ENCODE results near the gene DOCK6. TPM values are rescaled to one million over a fixed set of nuclear protein-coding genes. Genes with fewer than 3 reads are reported as not detected.
"Not testable (repeated sequence)": the region's sequence is repeated elsewhere in the genome, so short reads cannot be mapped to it uniquely, and the experiment has no call there.

Gene DOCK6
- total and polyA plus RNA-seq, 2 experiments from 2014 or later = 17.4 to 36.8 TPM

- Histone ChIP-seq H3K4me1 (ENCODE audit: insufficient read depth) (no peaks in the 10 kb centered on the region), H2AFZ (no peak overlapping the region), H3K27me3 (no peaks in the 10 kb centered on the region), H3K36me3 (replicated peaks; ENCODE audit: insufficient read depth, low read depth) (no peaks in the 10 kb centered on the region), H3K9me3 (ENCODE audit: low read depth) (no peaks in the 10 kb centered on the region), H3K4me3 (no peak overlapping the region), H3K79me2 (peaks cover 12% of the 10 kb centered on the region), H4K20me1 (ENCODE audit: insufficient read depth, poor library complexity, severe bottlenecking) (no peaks in the 10 kb centered on the region), H3K27ac (no peak overlapping the region), H3K9me2 (replicated peaks; ENCODE audit: insufficient read depth) (no peaks in the 10 kb centered on the region), H3K4me2 (no peak overlapping the region)
- WGBS (ENCODE audit: low lambda C conversion rate, missing lambda C conversion rate) = 89% methylated on average over 11 of the region's 11 CpGs
- DNase-seq (ENCODE audit: low spot score) = no peak
- TF ChIP-seq, protein P1, sequence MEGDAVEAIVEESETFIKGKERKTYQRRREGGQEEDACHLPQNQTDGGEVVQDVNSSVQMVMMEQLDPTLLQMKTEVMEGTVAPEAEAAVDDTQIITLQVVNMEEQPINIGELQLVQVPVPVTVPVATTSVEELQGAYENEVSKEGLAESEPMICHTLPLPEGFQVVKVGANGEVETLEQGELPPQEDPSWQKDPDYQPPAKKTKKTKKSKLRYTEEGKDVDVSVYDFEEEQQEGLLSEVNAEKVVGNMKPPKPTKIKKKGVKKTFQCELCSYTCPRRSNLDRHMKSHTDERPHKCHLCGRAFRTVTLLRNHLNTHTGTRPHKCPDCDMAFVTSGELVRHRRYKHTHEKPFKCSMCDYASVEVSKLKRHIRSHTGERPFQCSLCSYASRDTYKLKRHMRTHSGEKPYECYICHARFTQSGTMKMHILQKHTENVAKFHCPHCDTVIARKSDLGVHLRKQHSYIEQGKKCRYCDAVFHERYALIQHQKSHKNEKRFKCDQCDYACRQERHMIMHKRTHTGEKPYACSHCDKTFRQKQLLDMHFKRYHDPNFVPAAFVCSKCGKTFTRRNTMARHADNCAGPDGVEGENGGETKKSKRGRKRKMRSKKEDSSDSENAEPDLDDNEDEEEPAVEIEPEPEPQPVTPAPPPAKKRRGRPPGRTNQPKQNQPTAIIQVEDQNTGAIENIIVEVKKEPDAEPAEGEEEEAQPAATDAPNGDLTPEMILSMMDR (IDR thresholded peaks at IDR 0.05; ENCODE audit: poor library complexity) = no peak
- TF ChIP-seq EZH2 (IDR thresholded peaks at IDR 0.05; ENCODE audit: borderline replicate concordance) (no peak), EZH2phosphoT487 (IDR thresholded peaks at IDR 0.05; ENCODE audit: low read depth, severe bottlenecking, unreplicated experiment) (no peak)
These were observed 82.5 kb downstream of the DOCK6 start for GRCh38 chr19:11179716-11180297.

DNA sequence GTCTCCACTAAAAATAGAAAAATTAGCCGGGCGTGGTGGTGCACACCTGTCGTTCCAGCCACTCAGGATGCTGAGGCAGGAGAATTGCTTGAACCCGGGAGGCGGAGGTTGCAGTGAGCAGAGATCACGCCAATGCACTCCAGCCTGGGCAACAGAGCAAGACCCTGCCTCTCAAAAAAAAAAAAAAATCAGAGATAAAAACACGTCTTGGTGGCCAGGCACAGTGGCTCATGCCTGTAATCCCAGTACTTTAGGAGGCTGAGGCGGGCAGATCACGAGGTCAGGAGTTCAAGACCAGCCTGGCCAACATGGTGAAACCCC, 83.2 kb downstream of the DOCK6 start:
- H3K9me2 ChIP-seq (replicated peaks; ENCODE audit: insufficient read depth); H3K4me2 ChIP-seq; H3K4me1 ChIP-seq (ENCODE audit: insufficient read depth); H3K27me3 ChIP-seq; H3K9me3 ChIP-seq (ENCODE audit: low read depth); H2AFZ ChIP-seq; H4K20me1 ChIP-seq (ENCODE audit: insufficient read depth, poor library complexity, severe bottlenecking); DNase-seq (ENCODE audit: low spot score); H3K36me3 ChIP-seq (replicated peaks; ENCODE audit: insufficient read depth, low read depth); H3K4me3 ChIP-seq; H3K27ac ChIP-seq: not testable (repeated sequence)
- WGBS (ENCODE audit: low lambda C conversion rate, missing lambda C conversion rate) = 97% methylated on average over 9 of the region's 9 CpGs
- peaks cover 12% of the 10 kb centered on the region for H3K79me2 ChIP-seq

DNA sequence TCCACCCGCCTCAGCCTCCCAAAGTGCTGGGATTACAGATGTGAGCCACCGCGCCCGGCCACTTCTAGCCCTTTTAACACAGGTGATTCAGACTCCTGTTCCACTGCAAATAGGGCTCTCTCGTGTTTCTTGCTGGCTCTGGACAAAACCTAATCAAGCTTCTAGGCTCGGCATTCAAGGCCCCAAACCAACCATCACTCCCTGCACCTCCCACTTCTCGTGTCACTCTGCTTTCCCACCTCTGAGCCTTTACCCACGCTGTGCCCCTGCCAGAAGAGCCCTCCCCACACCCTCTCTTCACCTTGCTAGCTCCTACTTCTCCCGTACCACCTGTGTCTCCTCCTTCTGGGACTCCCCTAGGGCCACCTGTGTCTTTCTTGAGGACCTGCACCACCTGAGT, 84.7 kb downstream of the DOCK6 start:
- no peak overlapping the region for H3K27ac ChIP-seq
- no peaks in the 10 kb centered on the region for H3K27me3 ChIP-seq
- H3K4me1 ChIP-seq (ENCODE audit: insufficient read depth) = no peaks in the 10 kb centered on the region
- TF ChIP-seq EZH2 (IDR thresholded peaks at IDR 0.05; ENCODE audit: borderline replicate concordance) (no peak), EZH2phosphoT487 (IDR thresholded peaks at IDR 0.05; ENCODE audit: low read depth, severe bottlenecking, unreplicated experiment) (no peak)
- 97% methylated on average over 9 of the region's 9 CpGs for WGBS (ENCODE audit: low lambda C conversion rate, missing lambda C conversion rate)
- H2AFZ ChIP-seq = no peak overlapping the region
- no peaks in the 10 kb centered on the region for H4K20me1 ChIP-seq (ENCODE audit: insufficient read depth, poor library complexity, severe bottlenecking)
- DNase-seq (ENCODE audit: low spot score) = no peak
- H3K4me2 ChIP-seq = no peak overlapping the region
- H3K36me3 ChIP-seq (replicated peaks; ENCODE audit: insufficient read depth, low read depth) = no peaks in the 10 kb centered on the region
- no peak overlapping the region for H3K4me3 ChIP-seq
- H3K9me2 ChIP-seq (replicated peaks; ENCODE audit: insufficient read depth) = no peaks in the 10 kb centered on the region
- no peaks in the 10 kb centered on the region for H3K9me3 ChIP-seq (ENCODE audit: low read depth)
- H3K79me2 ChIP-seq = peaks cover 4% of the 10 kb centered on the region

DNA sequence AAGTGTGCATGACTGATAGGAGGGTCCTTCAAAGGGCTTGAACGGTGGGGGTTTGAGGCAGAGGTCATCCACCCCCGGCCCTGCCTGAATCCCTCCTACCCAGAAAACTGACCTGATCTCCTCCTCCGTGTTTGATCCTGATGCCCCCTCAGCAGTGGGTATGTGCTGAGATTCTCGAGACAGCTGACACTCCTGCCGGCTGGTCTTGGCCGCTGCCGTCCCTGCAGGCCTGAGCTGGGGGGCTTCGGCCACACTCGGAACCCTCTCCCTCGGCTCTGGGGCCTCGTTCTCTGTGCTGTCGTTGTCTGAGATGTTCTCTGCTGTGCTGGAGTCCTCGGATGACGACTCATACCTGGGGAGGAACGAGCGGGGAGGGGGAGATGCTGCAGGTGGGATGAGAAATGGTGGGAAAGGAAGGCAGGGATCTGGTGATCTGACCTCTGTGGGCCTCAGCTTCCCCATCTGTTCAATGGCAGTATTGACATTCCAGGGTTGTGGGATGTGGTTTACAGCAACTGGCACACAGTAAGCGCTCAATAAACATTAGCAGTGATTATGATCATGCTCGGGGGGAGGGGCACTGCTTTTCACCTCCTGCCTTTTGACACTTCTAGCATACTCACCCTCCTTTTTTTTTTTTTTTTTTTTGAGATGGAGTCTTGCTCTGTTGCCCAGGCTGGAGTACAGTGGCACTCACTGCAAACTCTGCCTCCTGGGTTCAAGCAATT, 85.7 kb downstream of the DOCK6 start:
- H3K79me2 ChIP-seq = no peaks in the 10 kb centered on the region
- no peak for DNase-seq (ENCODE audit: low spot score)
- WGBS (ENCODE audit: low lambda C conversion rate, missing lambda C conversion rate) = 96% methylated on average over 18 of the region's 18 CpGs
- H3K4me3 ChIP-seq = no peak overlapping the region
- H3K27ac ChIP-seq = no peak overlapping the region
- no peaks in the 10 kb centered on the region for H3K36me3 ChIP-seq (replicated peaks; ENCODE audit: insufficient read depth, low read depth)
- no peaks in the 10 kb centered on the region for H3K4me1 ChIP-seq (ENCODE audit: insufficient read depth)
- no peaks in the 10 kb centered on the region for H3K9me2 ChIP-seq (replicated peaks; ENCODE audit: insufficient read depth)
- no peaks in the 10 kb centered on the region for H3K27me3 ChIP-seq
- H3K9me3 ChIP-seq (ENCODE audit: low read depth) = no peaks in the 10 kb centered on the region
- H3K4me2 ChIP-seq = no peak overlapping the region
- H4K20me1 ChIP-seq (ENCODE audit: insufficient read depth, poor library complexity, severe bottlenecking) = no peaks in the 10 kb centered on the region
- TF ChIP-seq EZH2phosphoT487 (IDR thresholded peaks at IDR 0.05; ENCODE audit: low read depth, severe bottlenecking, unreplicated experiment) = no peak
- TF ChIP-seq EZH2 (IDR thresholded peaks at IDR 0.05; ENCODE audit: borderline replicate concordance) = no peak
- TF ChIP-seq, protein P1 (IDR thresholded peaks at IDR 0.05; ENCODE audit: poor library complexity) = no peak
- no peak overlapping the region for H2AFZ ChIP-seq

Measured in hepatocyte (in vitro differentiated cells).